ENCODE measurements around the gene SGMS2.
"Not testable (repeated sequence)": the region's sequence is repeated elsewhere in the genome, so short reads cannot be mapped to it uniquely, and the experiment has no call there.

The SGMS2 gene

DNA sequence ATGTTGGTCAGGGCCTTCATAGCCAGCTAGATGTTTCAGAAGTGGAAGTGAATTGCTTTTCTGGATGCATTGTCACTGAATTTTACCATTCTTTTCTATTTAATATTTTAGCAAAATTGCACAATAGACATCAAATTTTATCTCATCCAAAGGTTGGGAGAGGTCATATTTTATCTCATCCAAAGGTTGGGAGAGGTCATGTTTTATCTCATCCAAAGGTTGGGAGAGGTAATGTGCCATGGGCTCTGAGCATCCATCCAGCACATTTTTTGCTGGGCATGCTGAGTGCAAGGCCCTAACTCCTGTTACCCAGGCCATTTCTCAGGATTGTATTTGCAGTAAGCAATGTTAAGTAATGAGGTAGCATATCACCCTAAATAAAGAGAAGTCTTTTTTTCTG, 91.9 kb downstream of the SGMS2 start:
- DNase-seq, result no peak

DNA sequence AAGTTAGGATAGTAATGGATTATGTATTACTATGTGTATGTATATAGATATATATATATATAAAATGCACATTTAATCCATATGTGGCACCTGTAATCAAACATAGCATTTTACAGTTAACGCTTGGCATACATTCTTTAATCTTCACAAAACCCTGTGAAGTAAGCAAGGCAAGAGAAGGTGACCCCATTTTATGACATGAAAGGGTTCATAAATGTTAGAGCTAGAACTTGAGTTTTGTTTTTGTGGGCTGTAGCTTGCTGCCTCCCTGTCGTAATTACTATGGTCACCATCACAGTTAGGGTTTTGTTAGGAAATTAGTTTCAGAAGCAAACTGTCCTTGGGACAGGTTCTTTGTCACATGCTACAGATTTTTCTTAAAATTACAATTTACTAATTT, 92.8 kb downstream of the SGMS2 start:
- no peak for DNase-seq

DNA sequence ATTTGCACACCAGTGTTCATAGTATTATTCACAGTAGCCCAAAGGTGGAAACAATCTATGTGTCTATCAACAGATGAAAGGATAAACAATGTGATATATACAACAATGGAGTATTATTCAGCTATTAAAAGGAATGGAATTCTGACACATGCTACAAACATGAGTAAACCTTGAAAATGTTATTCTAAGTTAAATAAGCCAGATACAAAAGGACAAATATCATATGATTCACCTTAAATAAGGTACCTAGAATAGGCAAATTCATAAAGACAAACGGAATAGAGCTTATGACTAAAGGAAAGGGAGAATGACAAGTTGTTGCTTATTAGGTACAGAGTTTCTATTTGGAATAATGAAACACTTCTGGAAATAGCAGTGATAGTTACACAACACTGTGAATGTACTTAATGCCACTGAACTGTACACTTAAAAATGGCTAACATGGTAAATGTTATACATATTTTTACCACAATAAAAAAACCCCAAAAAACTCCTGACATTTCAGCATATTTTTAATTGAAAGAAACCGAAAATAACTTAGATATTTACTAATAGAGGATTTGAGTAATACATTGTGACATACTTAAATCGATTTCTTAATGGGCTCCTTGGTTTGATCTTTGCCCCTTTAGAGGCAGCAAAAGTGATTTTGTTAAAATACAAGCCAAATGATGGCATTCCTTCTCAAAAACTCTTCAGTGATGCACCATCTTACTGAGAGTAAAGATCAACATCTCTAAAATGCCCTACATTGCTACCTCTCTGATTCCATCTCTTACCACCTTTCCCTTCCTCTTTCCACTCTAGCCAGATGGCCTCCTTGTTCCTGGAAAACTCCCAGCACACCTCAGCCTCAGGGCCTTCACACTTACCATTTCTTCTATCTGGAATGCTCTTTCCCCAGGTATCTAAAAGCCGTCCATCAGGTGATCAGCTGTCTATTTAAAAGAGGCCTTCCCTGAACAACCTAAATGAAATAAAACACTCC, 98.0 kb downstream of the SGMS2 start:
- no peak for DNase-seq

DNA sequence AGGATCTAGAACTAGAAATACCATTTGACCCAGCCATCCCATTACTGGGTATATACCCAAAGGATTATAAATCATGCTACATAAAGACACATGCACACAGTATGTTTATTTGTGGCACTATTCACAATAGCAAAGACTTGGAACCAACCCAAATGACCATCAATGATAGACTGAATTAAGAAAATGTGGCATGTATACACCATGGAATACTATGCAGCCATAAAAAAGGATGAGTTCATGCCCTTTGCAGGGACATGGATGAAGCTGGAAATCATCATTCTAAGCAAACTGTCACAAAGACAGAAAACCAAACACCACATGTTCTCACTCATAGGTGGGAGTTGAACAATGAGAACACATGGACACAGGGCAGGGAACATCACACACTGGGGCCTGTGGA, 101.0 kb downstream of the SGMS2 start:
- DNase-seq, result not testable (repeated sequence)

DNA sequence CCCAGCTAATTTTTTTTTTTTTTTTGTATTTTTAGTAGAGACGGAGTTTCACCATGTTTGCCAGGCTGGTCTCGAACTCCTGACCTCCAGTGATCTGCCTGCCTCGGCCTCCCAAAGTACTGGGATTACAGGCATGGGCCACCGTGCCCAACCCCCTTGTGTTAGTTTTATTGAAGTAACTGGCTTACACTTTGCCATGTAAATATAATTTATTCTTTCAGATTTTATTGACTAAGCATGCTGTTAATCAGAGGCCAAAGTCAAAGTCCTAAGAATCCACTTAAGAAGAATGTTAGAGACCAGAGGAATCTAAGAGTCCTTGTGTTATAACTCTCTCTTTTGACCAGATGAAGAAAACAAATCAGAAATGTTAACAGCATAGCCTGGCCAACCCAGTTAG, 102.1 kb downstream of the SGMS2 start:
- DNase-seq, result not testable (repeated sequence)

DNA sequence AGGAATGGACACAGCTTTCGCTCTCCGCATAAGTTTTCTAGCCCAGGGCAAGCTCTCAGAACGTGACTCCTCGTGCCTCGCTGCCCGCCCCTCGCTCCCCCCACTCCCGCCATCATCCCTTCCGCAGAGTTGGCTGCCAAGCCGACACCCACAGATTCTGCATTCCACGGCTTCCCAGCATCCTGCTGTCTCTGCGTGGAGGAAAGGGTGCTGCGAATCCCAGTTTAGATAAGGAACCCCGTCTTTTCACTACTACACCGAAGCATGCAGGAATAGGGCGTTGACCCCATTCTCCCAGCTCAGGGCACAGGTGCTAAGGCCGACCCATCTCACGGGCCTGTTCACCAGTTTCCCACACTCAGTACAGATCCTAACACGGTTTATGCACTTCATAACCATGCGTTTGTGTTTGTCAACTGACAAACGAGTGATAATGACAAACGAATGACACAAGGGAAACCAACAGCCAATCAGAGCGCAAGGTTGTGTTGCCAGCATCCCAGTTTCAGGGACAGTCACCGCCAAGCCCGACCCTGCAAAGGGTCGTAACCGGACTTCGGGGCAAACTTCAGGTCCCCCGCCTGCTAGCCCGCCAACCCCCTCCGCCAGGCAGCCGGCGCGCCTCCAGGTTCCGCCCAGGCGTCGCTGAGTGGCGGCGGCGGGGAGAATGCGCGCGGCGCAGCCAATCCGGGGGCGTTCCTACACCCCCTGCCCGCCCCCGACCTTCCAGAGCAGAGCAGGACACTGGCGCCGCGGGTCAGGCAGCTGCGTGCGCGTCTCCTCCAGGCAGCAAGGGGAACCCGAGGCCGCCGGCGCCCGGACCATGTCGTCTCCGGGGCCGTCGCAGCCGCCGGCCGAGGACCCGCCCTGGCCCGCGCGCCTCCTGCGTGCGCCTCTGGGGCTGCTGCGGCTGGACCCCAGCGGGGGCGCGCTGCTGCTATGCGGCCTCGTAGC, 106.4 kb downstream of the SGMS2 start, which contains the start of gene CYP2U1:
TSS of gene CYP2U1 (plus strand) at position 729 of the 954 bp plus-strand sequence. CDS start at position 824, 95 bp downstream.
- peak; percentile 16 for DNase-seq

DNA sequence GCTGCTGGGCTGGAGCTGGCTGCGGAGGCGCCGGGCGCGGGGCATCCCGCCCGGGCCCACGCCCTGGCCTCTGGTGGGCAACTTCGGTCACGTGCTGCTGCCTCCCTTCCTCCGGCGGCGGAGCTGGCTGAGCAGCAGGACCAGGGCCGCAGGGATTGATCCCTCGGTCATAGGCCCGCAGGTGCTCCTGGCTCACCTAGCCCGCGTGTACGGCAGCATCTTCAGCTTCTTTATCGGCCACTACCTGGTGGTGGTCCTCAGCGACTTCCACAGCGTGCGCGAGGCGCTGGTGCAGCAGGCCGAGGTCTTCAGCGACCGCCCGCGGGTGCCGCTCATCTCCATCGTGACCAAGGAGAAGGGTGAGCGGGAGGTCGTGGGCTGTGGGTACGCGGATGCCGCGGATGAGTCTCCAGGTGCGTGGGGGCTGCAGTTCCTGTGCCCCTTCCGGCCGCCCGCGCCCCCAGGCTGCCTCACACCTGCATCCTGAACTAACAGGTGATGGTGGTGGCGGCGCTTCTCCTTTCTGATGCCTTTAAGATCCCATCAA, 107.1 kb downstream of the SGMS2 start:
- DNase-seq, result no peak

DNA sequence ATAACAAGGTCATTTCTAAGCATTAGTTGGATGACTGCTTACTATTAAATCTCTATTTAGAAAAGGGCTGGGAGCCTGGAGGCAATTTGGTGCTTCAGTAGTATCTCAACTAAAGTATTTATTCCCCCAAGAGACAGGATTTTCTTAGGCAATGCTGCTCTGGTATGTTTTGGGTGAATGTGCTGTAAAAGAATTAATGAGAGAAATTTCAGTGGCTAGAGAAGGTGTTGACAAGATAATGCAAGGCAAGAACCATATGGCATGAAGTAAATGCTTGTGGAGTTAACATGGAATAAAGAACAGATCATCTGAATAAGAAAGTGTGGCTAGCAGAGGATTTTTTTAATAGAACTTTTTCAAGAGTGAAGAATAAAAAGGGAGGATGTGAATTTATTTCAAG, 110.5 kb downstream of the SGMS2 start:
- DNase-seq, result no peak

DNA sequence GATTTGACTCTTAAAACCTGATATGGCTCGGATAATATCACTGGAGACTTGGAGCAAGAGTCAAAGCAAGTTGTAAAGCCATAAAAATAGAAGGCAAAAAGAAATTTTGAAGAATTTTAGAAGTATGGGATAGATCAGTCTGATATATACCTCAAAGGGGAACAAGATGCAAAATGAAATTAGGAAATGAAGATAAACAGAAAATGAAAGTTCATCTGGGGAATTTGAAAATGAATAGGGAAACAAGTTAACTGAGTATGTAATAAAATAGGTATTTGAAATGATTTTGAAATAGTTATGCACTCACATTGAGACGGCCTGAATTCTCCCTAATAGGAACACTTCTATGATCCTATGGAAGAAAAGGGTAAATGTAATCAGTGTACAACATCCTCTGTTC, 112.3 kb downstream of the SGMS2 start:
- DNase-seq, result peak; percentile 31

DNA sequence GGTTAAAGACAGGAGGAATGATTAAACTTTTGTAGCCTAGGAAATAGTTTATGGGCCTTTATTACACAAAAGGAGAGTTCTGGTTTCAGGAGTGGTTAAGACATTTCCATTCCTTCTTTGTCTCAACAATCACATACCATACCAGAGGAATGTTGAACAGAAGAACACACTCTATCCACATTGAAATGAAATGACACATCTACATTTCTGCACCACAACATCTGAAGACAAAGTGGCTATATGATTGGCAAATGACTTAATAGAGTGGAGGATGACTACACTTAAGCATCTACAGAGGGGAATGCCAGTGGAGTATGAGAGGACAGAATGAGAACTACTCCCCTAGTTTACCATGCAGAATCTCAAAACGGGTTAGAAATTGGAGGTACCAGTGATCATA, 114.6 kb downstream of the SGMS2 start:
- DNase-seq, result no peak

DNA sequence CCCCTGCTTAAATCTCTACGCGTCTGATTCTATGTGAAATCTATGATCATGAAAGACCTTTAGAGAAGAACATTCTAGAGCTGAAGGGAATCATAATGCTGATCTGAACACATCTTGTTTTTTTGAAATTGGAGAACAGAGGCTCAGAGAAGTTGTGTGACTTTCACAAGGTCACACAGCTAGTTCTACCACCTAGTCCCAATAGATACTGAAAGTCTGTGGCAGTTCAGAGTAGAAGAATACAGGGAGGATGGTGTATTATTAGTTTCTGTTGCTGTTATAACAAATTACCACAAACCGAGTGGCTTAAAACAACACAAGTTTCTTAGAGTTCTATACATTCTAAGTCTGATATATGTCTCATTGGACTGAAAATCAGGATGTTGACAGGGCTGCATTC, 121.1 kb downstream of the SGMS2 start:
- no peak for DNase-seq

DNA sequence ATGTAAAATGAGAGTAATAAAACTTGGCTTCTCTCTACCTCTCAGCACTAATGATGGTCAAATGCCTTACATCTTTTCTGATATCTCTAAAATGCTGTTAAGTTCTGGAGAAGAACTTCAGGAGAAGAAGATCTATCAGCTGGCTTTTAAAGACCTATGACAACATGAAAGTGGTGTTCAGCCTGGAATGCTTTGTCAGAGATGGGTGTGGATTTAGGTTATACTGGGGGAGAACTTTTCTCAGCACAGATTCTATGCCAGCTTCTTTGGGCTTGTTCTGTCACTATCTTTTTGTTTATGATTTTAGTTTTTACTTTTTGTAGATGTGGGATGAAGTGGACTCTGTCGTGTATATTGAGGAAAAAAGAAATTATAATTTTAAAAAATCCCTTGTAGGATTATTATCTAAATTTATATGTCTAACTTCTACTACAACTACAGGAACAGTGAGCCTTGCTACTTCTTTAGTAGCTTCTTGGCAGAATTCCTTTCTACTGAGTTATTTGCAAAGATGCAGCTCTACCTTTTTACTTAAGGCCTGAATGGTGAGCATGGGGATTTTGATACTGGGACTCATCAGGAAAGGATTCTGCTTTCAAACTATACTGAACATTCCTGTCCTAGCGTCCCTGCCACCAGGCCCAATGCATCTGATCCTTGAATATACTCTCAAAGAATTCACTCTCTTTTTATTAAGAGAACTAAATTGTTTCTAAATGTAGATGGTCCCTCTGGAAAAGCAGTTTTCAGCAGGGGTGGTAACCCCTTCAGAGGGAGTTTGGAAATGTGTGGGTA, 126.2 kb downstream of the SGMS2 start:
- DNase-seq, result no peak

DNA sequence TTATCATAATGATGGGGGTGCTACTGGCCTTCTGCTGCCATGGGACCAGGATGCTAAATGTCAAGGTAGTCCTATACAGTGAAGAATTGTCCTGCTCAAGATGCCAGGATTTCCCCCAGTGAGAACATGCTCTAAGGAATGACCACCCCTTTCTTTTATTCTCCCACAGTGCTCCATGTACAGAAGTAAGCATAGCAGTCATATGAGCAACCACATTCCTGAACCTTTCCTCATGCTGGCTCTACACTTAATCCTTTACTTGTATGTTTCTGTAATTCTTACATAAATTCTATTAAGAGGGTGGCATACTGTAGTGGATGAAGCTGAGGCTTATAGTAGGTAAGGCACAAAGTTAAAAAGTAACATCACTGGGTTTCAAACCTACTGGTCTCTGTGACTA, 126.8 kb downstream of the SGMS2 start:
- no peak for DNase-seq

DNA sequence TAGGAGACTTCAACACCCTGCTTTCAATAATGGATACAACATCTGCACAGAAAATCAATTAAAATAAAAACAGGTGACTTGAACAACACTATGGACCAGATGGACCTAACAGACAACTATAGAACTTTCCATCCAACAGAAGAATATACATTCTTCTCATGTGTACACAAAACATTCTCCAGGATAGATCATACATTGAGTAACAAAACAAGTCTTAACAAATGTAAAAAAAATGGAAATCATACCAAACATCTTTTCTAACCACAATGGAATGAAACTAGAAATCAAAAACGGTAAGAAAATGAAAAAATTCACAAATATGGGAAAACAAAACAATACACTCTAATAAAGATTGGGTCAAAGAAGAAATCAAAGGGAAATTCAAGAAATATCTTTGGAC, 131.3 kb downstream of the SGMS2 start:
- DNase-seq, result no peak
